ENCODE measurements around the gene ADGRG2.

ADGRG2 gene

DNA sequence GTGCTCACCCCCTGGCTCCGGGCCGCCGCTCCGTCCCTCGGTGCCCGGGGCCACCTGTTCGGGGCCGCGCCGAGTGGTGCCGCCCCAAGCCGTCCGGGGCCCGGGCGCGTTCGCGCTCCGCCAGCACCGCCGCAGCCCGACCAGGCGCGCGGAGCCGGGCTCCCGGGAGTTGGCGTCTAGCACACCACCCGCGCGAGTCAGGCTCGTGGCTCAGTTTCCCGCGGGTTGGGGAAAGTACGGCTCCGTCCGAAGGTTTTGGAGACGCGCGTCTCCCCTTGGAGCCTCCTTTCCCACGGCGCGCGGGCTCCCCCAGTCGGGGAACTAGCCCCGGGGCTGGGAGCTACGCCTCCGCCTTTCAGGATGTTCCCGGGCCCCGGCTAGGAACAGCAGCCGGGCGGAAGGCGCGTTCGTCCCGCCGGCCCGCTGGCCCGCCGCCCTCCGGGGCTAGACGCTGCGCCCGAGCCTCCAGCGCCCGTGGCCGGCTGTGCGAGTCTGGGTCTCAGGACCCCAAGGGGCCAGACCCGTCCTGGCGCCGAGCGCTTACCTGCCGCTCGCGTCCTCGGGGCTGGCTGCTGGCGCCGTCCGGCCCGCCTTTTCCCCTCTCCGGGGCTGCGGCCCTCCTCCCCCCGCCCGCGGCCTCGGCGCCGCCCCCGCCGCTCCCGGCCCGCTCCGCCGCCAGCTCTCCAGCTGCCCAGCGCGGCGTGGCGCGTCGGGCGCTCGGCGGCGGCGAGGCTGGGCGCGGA is at the start of gene ADGRG2:
Gene ADGRG2 (minus strand): TSS at position 571 of the 743 bp plus-strand sequence. CDS start 53,634 bp downstream, outside the sequence.
- TF ChIP-seq CTCF (IDR thresholded peaks at IDR 0.05; ENCODE audit: low read depth, low read length) = no peak
- peak within 1 kb of the TSS; percentile 29; the same call in 1 of the 2 replicates for H3K4me3 ChIP-seq (ENCODE audit: low read depth, low read length)

DNA sequence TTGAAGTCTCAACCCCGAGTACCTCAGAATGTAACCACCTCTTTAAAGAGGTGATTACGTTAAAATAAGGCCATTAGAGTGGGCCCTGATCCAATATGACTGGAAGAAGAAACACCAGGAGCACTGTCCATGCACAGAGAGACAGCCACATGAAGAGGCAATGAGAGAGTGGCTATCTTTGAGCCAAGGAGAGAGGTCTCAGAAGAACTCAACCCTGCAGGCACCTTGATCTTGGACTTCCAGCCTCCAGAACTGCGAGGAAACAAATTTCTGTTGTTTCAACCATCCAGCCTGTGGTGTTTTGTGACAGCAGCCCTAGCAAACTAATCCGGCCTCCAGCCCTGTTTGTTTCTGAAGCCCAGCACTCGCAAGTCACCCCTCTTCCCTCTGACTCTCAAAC is 46.3 kb upstream of the ADGRG2 start:
- H3K4me3 ChIP-seq (ENCODE audit: low read depth, low read length) = no peak overlapping the region
- no peak for TF ChIP-seq CTCF (IDR thresholded peaks at IDR 0.05; ENCODE audit: low read depth, low read length)

- no peak for TF ChIP-seq CTCF (IDR thresholded peaks at IDR 0.05; ENCODE audit: low read depth, low read length)
- no peak overlapping the region for H3K4me3 ChIP-seq (ENCODE audit: low read depth, low read length)
These were observed 40.6 kb upstream of the ADGRG2 start for GRCh38 chrX:19162851-19163250.

DNA sequence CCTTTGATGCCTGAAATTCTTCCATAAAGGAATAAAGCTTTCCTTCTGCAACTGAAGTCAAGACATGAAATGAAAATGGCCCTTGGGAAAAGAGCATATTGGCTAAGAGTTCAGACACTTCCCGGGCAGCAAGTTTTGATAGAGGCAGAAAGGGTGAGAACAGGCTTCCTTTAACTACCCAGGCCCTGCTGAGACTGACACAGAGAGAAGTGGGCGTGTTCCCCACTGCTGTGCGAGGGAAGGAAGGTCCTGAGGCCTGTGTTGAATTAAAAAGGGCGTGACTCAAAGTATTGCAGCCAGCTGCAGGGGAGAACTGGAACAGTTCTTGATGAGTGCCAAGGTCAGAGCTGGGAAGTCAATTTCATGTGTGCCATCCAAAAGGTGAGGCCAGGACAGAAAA is 33.9 kb upstream of the ADGRG2 start:
- H3K4me3 ChIP-seq (ENCODE audit: low read depth, low read length) = no peak overlapping the region
- TF ChIP-seq CTCF (IDR thresholded peaks at IDR 0.05; ENCODE audit: low read depth, low read length) = no peak

- no peak for TF ChIP-seq CTCF (IDR thresholded peaks at IDR 0.05; ENCODE audit: low read depth, low read length)
- no peak overlapping the region for H3K4me3 ChIP-seq (ENCODE audit: low read depth, low read length)
These were observed 30.5 kb upstream of the ADGRG2 start for GRCh38 chrX:19152762-19153161.

GRCh38 chrX:19137067-19137466 is 14.8 kb upstream of the ADGRG2 start:
- no peak for TF ChIP-seq CTCF (IDR thresholded peaks at IDR 0.05; ENCODE audit: low read depth, low read length)

GRCh38 chrX:19133784-19134183 is 11.5 kb upstream of the ADGRG2 start:
- H3K4me3 ChIP-seq (ENCODE audit: low read depth, low read length) = no peak overlapping the region
- no peak for TF ChIP-seq CTCF (IDR thresholded peaks at IDR 0.05; ENCODE audit: low read depth, low read length)

More at GRCh38 chrX:19137067-19137466, 14.8 kb upstream of the ADGRG2 start:
- H3K4me3 ChIP-seq (ENCODE audit: low read depth, low read length) = no peak overlapping the region
